Measurements from ENCODE around the gene DPPA3. TPM values are rescaled to one million over a fixed set of nuclear protein-coding genes. Genes with fewer than 3 reads are reported as not detected.
"Not testable (repeated sequence)": the region's sequence is repeated elsewhere in the genome, so short reads cannot be mapped to it uniquely, and the experiment has no call there.

Gene DPPA3
- total RNA-seq, 4 donors from 2014 or later: not detected

GRCh38 chr12:7668171-7668570 lies 43.1 kb upstream of the DPPA3 start:
- Histone ChIP-seq H3K27ac (no peak overlapping the region), H3K36me3 (no peaks in the 10 kb centered on the region), H3K27me3 (no peaks in the 10 kb centered on the region), H3K9me3 (no peaks in the 10 kb centered on the region), H3K4me1 (peaks cover 0 to 5% (median 0%) of the 10 kb centered on the region in 4 donors), H3K4me3 (no peak overlapping the region)
- in situ Hi-C loops (cut with MboI; ENCODE audit: low pct_ligation_motif_present in 1 of 4, low pct_unique_long_range_greater_than_20kb in 1 of 4, low sequenced_read_pairs in 3 of 4) (loop anchor here in 1 of 4 donors (25.0 kb wide), 1 partner anchor 144 kb away; no protein-coding TSS in a partner anchor), intact Hi-C loops (cut with DNase I; ENCODE audit: low total_unique reads) (no loop called here)
- no peak for DNase-seq
- 69 to 86% methylated on average over 4 to 5 of the region's 5 CpGs for WGBS, 2 donors (ENCODE audit: low coverage in 1 of 2)
- TF ChIP-seq POLR2AphosphoS5 (IDR thresholded peaks at IDR 0.05) (no peak), EP300 (IDR thresholded peaks at IDR 0.05; ENCODE audit: low read depth) (no peak), POLR2A (IDR thresholded peaks at IDR 0.05) (no peak)
- TF ChIP-seq, protein P1, sequence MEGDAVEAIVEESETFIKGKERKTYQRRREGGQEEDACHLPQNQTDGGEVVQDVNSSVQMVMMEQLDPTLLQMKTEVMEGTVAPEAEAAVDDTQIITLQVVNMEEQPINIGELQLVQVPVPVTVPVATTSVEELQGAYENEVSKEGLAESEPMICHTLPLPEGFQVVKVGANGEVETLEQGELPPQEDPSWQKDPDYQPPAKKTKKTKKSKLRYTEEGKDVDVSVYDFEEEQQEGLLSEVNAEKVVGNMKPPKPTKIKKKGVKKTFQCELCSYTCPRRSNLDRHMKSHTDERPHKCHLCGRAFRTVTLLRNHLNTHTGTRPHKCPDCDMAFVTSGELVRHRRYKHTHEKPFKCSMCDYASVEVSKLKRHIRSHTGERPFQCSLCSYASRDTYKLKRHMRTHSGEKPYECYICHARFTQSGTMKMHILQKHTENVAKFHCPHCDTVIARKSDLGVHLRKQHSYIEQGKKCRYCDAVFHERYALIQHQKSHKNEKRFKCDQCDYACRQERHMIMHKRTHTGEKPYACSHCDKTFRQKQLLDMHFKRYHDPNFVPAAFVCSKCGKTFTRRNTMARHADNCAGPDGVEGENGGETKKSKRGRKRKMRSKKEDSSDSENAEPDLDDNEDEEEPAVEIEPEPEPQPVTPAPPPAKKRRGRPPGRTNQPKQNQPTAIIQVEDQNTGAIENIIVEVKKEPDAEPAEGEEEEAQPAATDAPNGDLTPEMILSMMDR (IDR thresholded peaks at IDR 0.05): no peak

DNA sequence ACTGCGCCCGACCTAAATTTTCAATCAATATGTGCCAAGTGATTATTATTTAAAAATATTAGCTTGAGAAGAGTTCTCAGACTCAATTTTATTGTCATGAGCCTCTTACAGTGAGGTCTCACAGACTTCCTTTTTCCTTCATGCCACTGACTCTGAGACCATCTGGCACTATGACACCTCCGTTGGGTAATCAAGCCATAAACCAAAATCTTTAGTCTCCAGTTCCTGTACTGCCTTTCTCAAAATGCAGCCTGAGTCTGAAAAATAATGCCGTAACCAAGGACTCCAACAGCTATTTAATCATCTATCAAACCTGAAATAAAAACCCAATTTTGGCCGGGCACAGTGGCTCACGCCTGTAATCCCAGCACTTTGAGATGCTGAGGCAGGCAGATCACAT lies 35.8 kb upstream of the DPPA3 start:
- intact Hi-C loops (cut with DNase I; ENCODE audit: low total_unique reads): not testable (repeated sequence)
- WGBS, 2 donors (ENCODE audit: low coverage in 1 of 2): 34 to 60% methylated on average over 5 to 6 of the region's 6 CpGs

DNA sequence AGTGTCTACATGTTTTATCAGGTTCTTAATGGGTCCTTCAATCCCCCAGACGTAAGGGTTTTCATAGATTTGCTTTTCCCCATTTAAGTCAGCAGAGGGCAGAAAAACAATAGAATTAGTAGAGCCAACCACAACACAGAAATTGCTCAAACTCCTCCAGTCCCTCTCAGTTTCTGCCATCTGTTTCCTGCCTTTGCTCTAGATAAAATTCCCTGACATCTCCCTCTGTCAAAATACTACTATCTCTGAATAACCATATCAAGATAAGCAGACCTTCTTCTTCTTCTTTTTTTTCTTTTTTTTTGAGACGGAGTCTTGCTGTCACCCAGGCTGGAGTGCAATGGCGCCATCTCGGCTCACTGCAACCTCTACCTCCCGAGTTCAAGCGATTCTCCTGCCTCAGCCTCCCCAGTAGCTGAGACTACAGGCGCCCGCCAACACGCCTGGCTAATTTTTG lies 33.8 kb upstream of the DPPA3 start:
- TF ChIP-seq, protein P1 (IDR thresholded peaks at IDR 0.05): peak in 2 of 5 experiments; percentile 10 to 17
- H3K4me3 ChIP-seq; H3K4me1 ChIP-seq; H3K36me3 ChIP-seq; H3K27me3 ChIP-seq; H3K9me3 ChIP-seq; H3K27ac ChIP-seq; DNase-seq; in situ Hi-C loops (cut with MboI; ENCODE audit: low pct_ligation_motif_present in 1 of 4, low pct_unique_long_range_greater_than_20kb in 1 of 4, low sequenced_read_pairs in 3 of 4); intact Hi-C loops (cut with DNase I; ENCODE audit: low total_unique reads): not testable (repeated sequence)
- WGBS, 2 donors (ENCODE audit: low coverage in 1 of 2): 42 to 51% methylated on average over 8 to 9 of the region's 9 CpGs

More for the DNA sequence above, 35.8 kb upstream of the DPPA3 start:
- H3K4me3 ChIP-seq; DNase-seq; in situ Hi-C loops (cut with MboI; ENCODE audit: low pct_ligation_motif_present in 1 of 4, low pct_unique_long_range_greater_than_20kb in 1 of 4, low sequenced_read_pairs in 3 of 4); H3K36me3 ChIP-seq; H3K27ac ChIP-seq; H3K9me3 ChIP-seq; H3K4me1 ChIP-seq; H3K27me3 ChIP-seq: not testable (repeated sequence)

GRCh38 chr12:7678744-7679143 lies 32.5 kb upstream of the DPPA3 start:
- Histone ChIP-seq H3K27ac (no peak overlapping the region), H3K9me3 (no peaks in the 10 kb centered on the region), H3K4me1 (no peaks in the 10 kb centered on the region), H3K27me3 (no peaks in the 10 kb centered on the region), H3K36me3 (no peaks in the 10 kb centered on the region), H3K4me3 (no peak overlapping the region)
- in situ Hi-C loops (cut with MboI; ENCODE audit: low pct_ligation_motif_present in 1 of 4, low pct_unique_long_range_greater_than_20kb in 1 of 4, low sequenced_read_pairs in 3 of 4): no loop called here
- intact Hi-C loops (cut with DNase I; ENCODE audit: low total_unique reads): no loop called here
- DNase-seq: no peak
- TF ChIP-seq EP300 (IDR thresholded peaks at IDR 0.05; ENCODE audit: low read depth): no peak
- TF ChIP-seq POLR2AphosphoS5 (IDR thresholded peaks at IDR 0.05): no peak
- TF ChIP-seq, protein P1 (IDR thresholded peaks at IDR 0.05): no peak
- no peak for TF ChIP-seq POLR2A (IDR thresholded peaks at IDR 0.05)
- 55 to 68% methylated on average over 4 to 8 of the region's 8 CpGs for WGBS, 2 donors (ENCODE audit: low coverage in 1 of 2)
